Measurements from ENCODE around the gene CLDN4.

The CLDN4 gene

GRCh38 chr7:73876973-73877372 is 46.2 kb downstream of the CLDN4 start:
- DNase-seq: no peak

GRCh38 chr7:73879977-73880681 is 49.3 kb downstream of the CLDN4 start:
- no peak for DNase-seq

GRCh38 chr7:73880755-73881328 is 50.0 kb downstream of the CLDN4 start:
- no peak for DNase-seq

GRCh38 chr7:73881352-73882046 is 50.7 kb downstream of the CLDN4 start:
- no peak for DNase-seq

- no peak for DNase-seq
Measured at GRCh38 chr7:73882047-73882402, 51.2 kb downstream of the CLDN4 start.
